Nephron (organoid): Measurements from ENCODE around the gene GNAT3.
A peak's percentile ranks its signal among the peaks of the same experiment; 100 is the strongest.

ENCODE experiments used
- H3K27ac Mint-ChIP-seq, 3 experiments: 2 replicates each; pipeline ENCODE4 v1.8.0; 2020; ENCODE audit warnings: mixed read lengths in 3 of 3, mild to moderate bottlenecking in 2 of 3, moderate library complexity in 1 of 3
- H3K27me3 Mint-ChIP-seq: 2 replicates; pipeline ENCODE4 v1.8.0; 2021; ENCODE audit warnings: low read depth, mild to moderate bottlenecking, moderate library complexity, mixed read lengths
- H3K36me3 Mint-ChIP-seq: 2 replicates; pipeline ENCODE4 v1.8.0; 2020; ENCODE audit warnings: low read depth, mixed read lengths
- H3K4me1 Mint-ChIP-seq: 2 replicates; pipeline ENCODE4 v1.8.0; 2020; ENCODE audit warnings: mixed read lengths
- H3K4me3 Mint-ChIP-seq, 3 experiments: 2 replicates each; pipeline ENCODE4 v1.8.0; 2020; ENCODE audit warnings: mild to moderate bottlenecking in 3 of 3, mixed read lengths in 3 of 3, moderate library complexity in 2 of 3
- H3K9me3 Mint-ChIP-seq: 2 replicates; pipeline ENCODE4 v1.8.0; 2020; ENCODE audit warnings: mixed read lengths
- CTCF ChIP-seq, 3 experiments: fragments of 200-600 bp; sonication (generic); IDR thresholded peaks; one replicate each; pipeline ENCODE4 v1.5.0; 2021; ENCODE audit warnings: antibody characterized with exemption in 3 of 3; ENCODE audit not compliant: unreplicated experiment in 3 of 3

The GNAT3 gene

DNA sequence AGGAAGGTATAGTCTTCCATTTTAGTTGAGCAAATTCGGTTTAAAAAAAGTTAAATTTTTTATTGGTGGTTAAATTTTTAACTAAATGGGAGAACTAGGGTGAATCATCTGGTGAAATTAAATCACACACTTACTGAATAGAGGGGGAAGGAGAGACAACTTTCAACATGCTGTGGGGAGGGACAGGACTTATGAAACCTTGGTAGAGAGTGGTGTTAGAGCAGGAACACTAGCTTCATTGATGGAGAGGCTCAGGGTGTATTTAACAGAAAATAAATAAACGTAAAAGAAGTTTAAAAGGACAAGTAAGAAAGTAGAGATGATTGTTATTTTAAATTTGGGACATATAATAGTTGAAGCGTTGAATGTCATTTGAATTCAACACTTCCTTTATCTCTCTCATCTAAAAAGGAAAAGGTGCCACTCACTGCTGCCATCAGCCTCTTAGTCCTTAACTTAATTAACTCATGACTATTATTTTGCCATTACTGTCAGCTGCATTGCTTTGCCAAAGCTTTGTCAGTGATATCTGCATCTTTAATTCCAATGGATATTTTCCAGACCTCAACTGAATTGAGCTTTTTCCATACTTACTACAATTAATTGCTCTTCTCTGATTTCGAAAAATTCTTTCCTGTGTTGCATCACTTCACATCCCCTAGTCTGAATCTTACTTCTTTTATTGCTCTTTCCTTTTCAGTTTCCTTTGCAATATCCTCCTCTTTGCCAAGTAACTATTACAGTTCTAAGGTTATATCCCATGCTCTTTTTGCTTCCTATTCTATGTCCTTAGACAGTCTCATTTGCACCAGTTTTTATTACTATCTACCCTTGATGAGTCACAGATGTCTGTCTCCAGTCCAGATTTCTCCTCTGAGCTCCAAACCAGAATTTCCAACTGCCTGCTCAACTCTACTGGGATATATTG lies 71.7 kb downstream of the GNAT3 start:
- no peaks in the 10 kb centered on the region for H3K36me3 Mint-ChIP-seq
- TF ChIP-seq CTCF (IDR thresholded peaks at IDR 0.05; ENCODE audit: unreplicated experiment in 3 of 3), result no peak
- H3K4me3 Mint-ChIP-seq, result no peak overlapping the region
- H3K9me3 Mint-ChIP-seq, result peaks cover 12% of the 10 kb centered on the region
- peaks cover 35% of the 10 kb centered on the region for H3K4me1 Mint-ChIP-seq
- H3K27me3 Mint-ChIP-seq, result no peaks in the 10 kb centered on the region
- peak overlapping the region in 2 of 3 experiments; percentile 10 to 37 for H3K27ac Mint-ChIP-seq

- H3K36me3 Mint-ChIP-seq, result no peaks in the 10 kb centered on the region
- H3K4me1 Mint-ChIP-seq, result peaks cover 26% of the 10 kb centered on the region
Observed at GRCh38 chr7:80435521-80435920, 76.3 kb downstream of the GNAT3 start.

DNA sequence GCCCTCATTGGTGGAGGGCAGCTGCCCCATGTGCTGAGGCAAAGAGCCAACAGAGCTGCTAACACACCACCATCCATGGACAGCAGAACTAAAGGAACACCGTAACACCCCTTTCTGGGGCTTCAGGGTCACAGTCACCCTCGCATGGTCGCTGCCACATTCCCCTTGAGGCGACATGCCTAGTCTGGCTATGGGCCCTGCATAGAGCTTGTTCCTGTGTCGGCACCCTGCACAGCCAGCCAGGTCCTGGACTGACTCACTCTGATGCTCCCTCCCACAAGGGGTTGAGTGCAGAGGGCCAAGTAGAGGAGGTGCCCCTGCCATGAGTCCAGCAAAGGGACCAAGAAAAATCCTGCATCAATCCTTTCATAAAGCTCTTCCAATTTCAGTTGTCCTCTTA lies 77.8 kb downstream of the GNAT3 start:
- H3K27ac Mint-ChIP-seq, result no peak overlapping the region
- H3K36me3 Mint-ChIP-seq, result no peaks in the 10 kb centered on the region
- TF ChIP-seq CTCF (IDR thresholded peaks at IDR 0.05; ENCODE audit: unreplicated experiment in 3 of 3), result no peak
- H3K4me1 Mint-ChIP-seq, result peaks cover 22% of the 10 kb centered on the region
- H3K27me3 Mint-ChIP-seq, result no peaks in the 10 kb centered on the region
- H3K9me3 Mint-ChIP-seq, result peaks cover 10% of the 10 kb centered on the region
- H3K4me3 Mint-ChIP-seq, result no peak overlapping the region

More at GRCh38 chr7:80435521-80435920, 76.3 kb downstream of the GNAT3 start:
- peak overlapping the region in 1 of 3 experiments; percentile 12 for H3K27ac Mint-ChIP-seq
- no peaks in the 10 kb centered on the region for H3K27me3 Mint-ChIP-seq
- peaks cover 12% of the 10 kb centered on the region for H3K9me3 Mint-ChIP-seq
- H3K4me3 Mint-ChIP-seq, result no peak overlapping the region
- TF ChIP-seq CTCF (IDR thresholded peaks at IDR 0.05; ENCODE audit: unreplicated experiment in 3 of 3), result no peak

GRCh38 chr7:80432166-80432565 lies 79.7 kb downstream of the GNAT3 start:
- H3K27me3 Mint-ChIP-seq, result no peaks in the 10 kb centered on the region
- H3K27ac Mint-ChIP-seq, result no peak overlapping the region
- H3K9me3 Mint-ChIP-seq, result peaks cover 8% of the 10 kb centered on the region
- TF ChIP-seq CTCF (IDR thresholded peaks at IDR 0.05; ENCODE audit: unreplicated experiment in 3 of 3), result no peak
- no peaks in the 10 kb centered on the region for H3K36me3 Mint-ChIP-seq
- peaks cover 22% of the 10 kb centered on the region for H3K4me1 Mint-ChIP-seq
- H3K4me3 Mint-ChIP-seq, result no peak overlapping the region

GRCh38 chr7:80429181-80429580 lies 82.7 kb downstream of the GNAT3 start:
- Mint-ChIP-seq H3K36me3 (no peaks in the 10 kb centered on the region), H3K27ac (no peak overlapping the region)
- no peak for TF ChIP-seq CTCF (IDR thresholded peaks at IDR 0.05; ENCODE audit: unreplicated experiment in 3 of 3)

More at GRCh38 chr7:80429181-80429580, 82.7 kb downstream of the GNAT3 start:
- Mint-ChIP-seq H3K9me3 (no peaks in the 10 kb centered on the region), H3K4me1 (peaks cover 8% of the 10 kb centered on the region), H3K27me3 (no peaks in the 10 kb centered on the region), H3K4me3 (no peak overlapping the region)
